HEK293T (cell line): ENCODE measurements around the gene HDAC11.

Source experiments
- CTCF ChIA-PET: fragments of 350-600 bp; formaldehyde crosslinking; extraction: SDS; loops from one replicate; lab custom pipeline; 2021; ENCODE audit warnings: antibody characterized with exemption, inconsistent platforms; lab: Yijun Ruan, JAX
- POLR2A ChIA-PET: fragments of 350-600 bp; formaldehyde crosslinking; extraction: SDS; loops from one replicate; lab custom pipeline; 2020; ENCODE audit warnings: antibody characterized with exemption, inconsistent platforms; lab: Yijun Ruan, JAX
- DNase-seq: peaks from one replicate; pipeline ENCODE4 v3.0.0; 2012; ENCODE audit warnings: mixed read lengths; ENCODE audit errors: extremely low spot score
- ARNT ChIP-seq: fragments of 450-650 bp; IDR thresholded peaks from 2 replicates; pipeline ENCODE4 v1.6.1; 2017; ENCODE audit warnings: mild to moderate bottlenecking
- BHLHE40 ChIP-seq: fragments of 450-650 bp; IDR thresholded peaks from 2 replicates; pipeline ENCODE4 v1.6.1; 2016; ENCODE audit warnings: mild to moderate bottlenecking, moderate library complexity, borderline replicate concordance
- CTBP1 ChIP-seq: fragments of 450-650 bp; IDR thresholded peaks from 2 replicates; pipeline ENCODE4 v1.6.1; 2016; ENCODE audit warnings: borderline replicate concordance
- ELF4 ChIP-seq: fragments of 450-650 bp; IDR thresholded peaks from 2 replicates; pipeline ENCODE4 v1.6.1; 2017; ENCODE audit warnings: antibody characterized with exemption
- FOXA1 ChIP-seq: fragments of 450-650 bp; IDR thresholded peaks from 2 replicates; pipeline ENCODE4 v1.6.1; 2016; ENCODE audit warnings: mild to moderate bottlenecking
- FOXK2 ChIP-seq: fragments of 450-650 bp; IDR thresholded peaks from 2 replicates; pipeline ENCODE4 v1.6.1; 2016; ENCODE audit warnings: mild to moderate bottlenecking
- FOXM1 ChIP-seq: fragments of 450-650 bp; IDR thresholded peaks from 2 replicates; pipeline ENCODE4 v1.6.1; 2017; ENCODE audit warnings: mild to moderate bottlenecking, borderline replicate concordance
- HDGF ChIP-seq: fragments of 450-650 bp; IDR thresholded peaks from 2 replicates; pipeline ENCODE4 v1.6.1; 2017; ENCODE audit warnings: antibody characterized with exemption, borderline replicate concordance
- L3MBTL2 ChIP-seq: fragments of 450-650 bp; conservative IDR thresholded peaks from 2 replicates; pipeline ENCODE4 v1.6.1; 2016; ENCODE audit warnings: mild to moderate bottlenecking
- LEF1 ChIP-seq: fragments of 450-650 bp; IDR thresholded peaks from 2 replicates; pipeline ENCODE4 v1.6.1; 2017; ENCODE audit warnings: mild to moderate bottlenecking, borderline replicate concordance
- NFRKB ChIP-seq: fragments of 450-650 bp; IDR thresholded peaks from 2 replicates; pipeline ENCODE4 v1.6.1; 2016; ENCODE audit warnings: mild to moderate bottlenecking, moderate library complexity
- PKNOX1 ChIP-seq: fragments of 450-650 bp; IDR thresholded peaks from 2 replicates; pipeline ENCODE4 v1.6.1; 2016
- SP1 ChIP-seq: fragments of 450-650 bp; IDR thresholded peaks from 2 replicates; pipeline ENCODE4 v1.6.1; 2017
- SUZ12 ChIP-seq: fragments of 450-650 bp; IDR thresholded peaks from 2 replicates; pipeline ENCODE4 v1.6.1; 2016; ENCODE audit warnings: mild to moderate bottlenecking
- TARDBP ChIP-seq: fragments of 450-650 bp; IDR thresholded peaks from 2 replicates; pipeline ENCODE4 v1.6.1; 2016
- ZNF384 ChIP-seq: fragments of 450-650 bp; IDR thresholded peaks from 2 replicates; pipeline ENCODE4 v1.6.1; 2016

HDAC11 gene

GRCh38 chr3:13513051-13513912 lies 33.2 kb downstream of the HDAC11 start:
- POLR2A ChIA-PET = no interaction called here
- TF ChIP-seq HDGF (no peak), PKNOX1 (no peak), NFRKB (no peak), FOXA1 (no peak), ARNT (no peak)
- CTCF ChIA-PET = no interaction called here
- no peak for DNase-seq

- TF ChIP-seq ARNT (no peak), SP1 (no peak), NFRKB (no peak), TARDBP (no peak), BHLHE40 (no peak), FOXK2 (no peak), HDGF (no peak), SUZ12 (no peak), LEF1 (no peak), FOXA1 (no peak), CTBP1 (no peak), PKNOX1 (no peak), ZNF384 (no peak), L3MBTL2 (no peak)
- POLR2A ChIA-PET = no interaction called here
- CTCF ChIA-PET = interaction anchor here (0.6 kb wide), 1 partner anchor 58 kb away, joined by 3 read pairs; no protein-coding TSS in a partner anchor
- no peak for DNase-seq
Observed at GRCh38 chr3:13513913-13514517, 33.9 kb downstream of the HDAC11 start.

GRCh38 chr3:13514639-13515435 lies 34.7 kb downstream of the HDAC11 start:
- TF ChIP-seq CTBP1 (no peak), ELF4 (no peak), BHLHE40 (no peak), FOXM1 (no peak), PKNOX1 (no peak), LEF1 (no peak), SUZ12 (no peak), L3MBTL2 (no peak), FOXK2 (no peak), SP1 (no peak)
- DNase-seq = no peak
- ChIA-PET POLR2A (no interaction called here), CTCF (interaction anchor here (0.6 kb wide), 1 partner anchor 58 kb away, joined by 3 read pairs; no protein-coding TSS in a partner anchor)

- POLR2A ChIA-PET = no interaction called here
- TF ChIP-seq HDGF (no peak), TARDBP (no peak), ELF4 (no peak), BHLHE40 (no peak), NFRKB (no peak), FOXK2 (no peak), CTBP1 (no peak), SUZ12 (no peak), ZNF384 (no peak), LEF1 (no peak), SP1 (no peak), FOXA1 (no peak), ARNT (no peak), L3MBTL2 (no peak), PKNOX1 (no peak)
- CTCF ChIA-PET = no interaction called here
- no peak for DNase-seq
Observed at GRCh38 chr3:13515786-13516759, 36.0 kb downstream of the HDAC11 start.
